Activated T-cell treated with anti-CD3 and anti-CD28 coated beads, Interleukin-2, amount 50 U/mL, for 24 hours (primary cell): ENCODE measurements around the gene TERT.

Experiments
- DNase-seq: peaks from one replicate; pipeline ENCODE4 v3.0.0-alpha.2; 2020
- H3K27ac Mint-ChIP-seq: 2 replicates; pipeline ENCODE4 v1.8.0; 2020; ENCODE audit warnings: mild to moderate bottlenecking, mixed read lengths
- H3K27me3 Mint-ChIP-seq: 2 replicates; pipeline ENCODE4 v1.8.0; 2020; ENCODE audit warnings: mixed read lengths
- H3K36me3 Mint-ChIP-seq: 2 replicates; pipeline ENCODE4 v1.8.0; 2020; ENCODE audit warnings: low read depth, mixed read lengths
- H3K4me1 Mint-ChIP-seq: 2 replicates; pipeline ENCODE4 v1.8.0; 2020; ENCODE audit warnings: low read depth, mixed read lengths
- H3K4me3 Mint-ChIP-seq: 2 replicates; pipeline ENCODE4 v1.8.0; 2020; ENCODE audit warnings: mild to moderate bottlenecking, moderate library complexity, mixed read lengths
- H3K9me3 Mint-ChIP-seq: 2 replicates; pipeline ENCODE4 v1.8.0; 2020; ENCODE audit warnings: mixed read lengths

The TERT gene

DNA sequence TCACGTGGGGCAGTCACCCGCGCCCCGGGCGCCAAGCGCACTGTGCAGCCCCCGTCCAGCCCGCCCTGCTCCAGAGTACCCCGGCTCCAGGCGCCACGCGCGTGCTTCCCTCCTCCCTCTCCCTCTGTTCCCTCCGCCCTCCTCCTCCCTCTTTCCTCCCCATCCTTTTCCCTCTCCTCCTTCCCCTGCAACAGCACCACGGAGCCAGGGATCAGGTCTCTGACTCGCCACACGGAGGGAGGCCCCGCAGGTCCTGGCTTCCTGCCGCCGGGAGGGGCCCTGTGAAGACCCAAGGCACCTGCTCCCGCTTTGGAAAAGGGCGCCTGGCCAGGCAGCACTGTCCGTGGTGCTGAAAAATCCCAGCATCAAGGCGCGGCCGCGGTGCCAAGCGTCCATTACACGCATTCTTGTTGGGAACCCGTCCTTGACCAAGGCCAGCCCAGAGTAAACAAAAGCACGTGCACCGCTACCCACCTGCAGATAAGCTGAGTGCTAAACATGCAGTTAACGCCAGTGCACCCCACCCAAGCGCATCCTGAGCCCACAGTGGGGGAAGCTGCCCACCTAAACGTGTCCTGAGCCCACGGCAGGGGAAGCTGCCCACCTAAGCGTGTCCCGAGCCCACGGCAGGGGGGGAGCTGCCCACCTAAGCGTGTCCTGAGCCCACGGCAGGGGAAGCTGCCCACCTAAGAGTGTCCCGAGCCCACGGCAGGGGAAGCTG lies 48.0 kb downstream of the TERT start:
- Mint-ChIP-seq H3K4me3 (no peak overlapping the region), H3K27ac (no peak overlapping the region), H3K9me3 (no peaks in the 10 kb centered on the region), H3K4me1 (no peaks in the 10 kb centered on the region), H3K36me3 (no peaks in the 10 kb centered on the region), H3K27me3 (peaks cover 16% of the 10 kb centered on the region)
- DNase-seq, result peak; percentile 50

DNA sequence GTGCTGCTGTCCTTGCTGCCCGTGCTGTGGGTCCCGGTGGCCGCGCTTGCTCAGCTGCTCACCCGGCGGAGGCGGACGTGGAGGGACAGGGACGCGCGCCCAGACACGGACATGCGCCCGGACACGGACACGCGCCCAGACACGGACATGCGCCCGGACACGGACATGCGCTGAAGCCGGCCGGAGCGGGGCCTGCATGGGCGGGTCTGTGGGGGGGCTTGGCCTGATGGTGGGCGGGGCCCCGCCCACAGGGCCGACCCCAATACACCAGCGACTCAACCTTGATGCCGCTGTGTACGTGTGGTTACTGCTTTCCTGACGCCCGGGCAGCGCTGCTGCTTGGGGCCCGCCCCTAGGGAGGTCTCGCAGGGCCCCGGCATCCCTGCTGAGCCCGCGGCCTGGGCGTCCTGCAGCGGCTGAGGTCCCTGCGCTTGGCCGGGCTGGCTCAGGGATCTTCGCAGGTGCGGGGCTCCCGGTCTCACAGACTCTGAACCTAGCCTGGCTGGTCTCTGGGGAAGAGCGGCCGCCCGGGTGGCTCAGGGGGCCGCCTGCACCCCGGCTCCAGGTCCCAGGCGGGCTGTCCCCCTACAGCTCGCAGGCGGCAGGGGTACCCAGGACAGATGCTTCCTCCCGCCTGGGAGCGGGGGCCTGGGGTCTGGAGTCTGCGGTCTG lies 48.8 kb downstream of the TERT start:
- Mint-ChIP-seq H3K4me3 (no peak overlapping the region), H3K36me3 (no peaks in the 10 kb centered on the region), H3K4me1 (no peaks in the 10 kb centered on the region), H3K9me3 (no peaks in the 10 kb centered on the region), H3K27ac (no peak overlapping the region), H3K27me3 (peaks cover 16% of the 10 kb centered on the region)
- no peak for DNase-seq

DNA sequence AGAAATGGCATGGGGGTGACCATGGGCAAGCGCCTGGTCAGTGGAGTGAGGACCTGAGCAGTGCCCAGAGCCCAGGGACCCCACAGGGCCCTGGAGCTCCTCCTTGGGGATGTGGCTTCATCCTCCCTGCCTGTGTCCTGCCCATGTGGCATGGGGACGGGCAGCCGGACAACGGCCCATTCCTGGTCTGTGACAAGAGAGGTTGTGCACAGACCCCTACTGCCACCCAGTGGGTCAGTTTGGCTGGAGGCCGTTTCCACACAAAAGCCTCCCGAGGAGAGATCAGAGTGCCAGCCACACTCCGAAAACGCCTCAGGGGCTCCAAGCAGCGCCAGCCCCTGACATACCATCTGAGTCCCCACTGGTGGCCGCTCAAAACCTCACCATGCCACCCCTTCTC lies 49.9 kb downstream of the TERT start:
- peaks cover 16% of the 10 kb centered on the region for H3K27me3 Mint-ChIP-seq
- H3K9me3 Mint-ChIP-seq, result no peaks in the 10 kb centered on the region
- H3K4me3 Mint-ChIP-seq, result no peak overlapping the region
- no peak for DNase-seq
- no peak overlapping the region for H3K27ac Mint-ChIP-seq
- H3K36me3 Mint-ChIP-seq, result no peaks in the 10 kb centered on the region
- no peaks in the 10 kb centered on the region for H3K4me1 Mint-ChIP-seq

DNA sequence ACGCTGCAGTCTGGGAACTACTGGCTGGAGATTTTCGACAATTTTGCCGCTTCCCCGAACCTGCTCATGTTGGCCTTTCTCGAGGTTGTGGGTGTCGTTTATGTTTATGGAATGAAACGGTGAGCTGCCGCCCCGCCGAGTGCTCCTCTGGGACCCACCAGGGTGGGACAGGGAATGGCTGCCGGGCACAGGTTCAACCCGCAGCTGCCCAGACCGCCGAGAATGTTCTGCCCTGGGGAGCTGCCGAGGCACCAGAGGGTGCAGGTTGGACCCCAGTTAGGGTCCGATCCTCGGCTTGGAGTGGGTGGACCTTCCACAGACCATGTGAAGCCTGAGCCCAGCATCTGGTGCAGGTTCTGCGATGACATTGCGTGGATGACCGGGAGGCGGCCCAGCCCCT lies 50.6 kb downstream of the TERT start:
- H3K4me3 Mint-ChIP-seq, result no peak overlapping the region
- H3K9me3 Mint-ChIP-seq, result no peaks in the 10 kb centered on the region

DNA sequence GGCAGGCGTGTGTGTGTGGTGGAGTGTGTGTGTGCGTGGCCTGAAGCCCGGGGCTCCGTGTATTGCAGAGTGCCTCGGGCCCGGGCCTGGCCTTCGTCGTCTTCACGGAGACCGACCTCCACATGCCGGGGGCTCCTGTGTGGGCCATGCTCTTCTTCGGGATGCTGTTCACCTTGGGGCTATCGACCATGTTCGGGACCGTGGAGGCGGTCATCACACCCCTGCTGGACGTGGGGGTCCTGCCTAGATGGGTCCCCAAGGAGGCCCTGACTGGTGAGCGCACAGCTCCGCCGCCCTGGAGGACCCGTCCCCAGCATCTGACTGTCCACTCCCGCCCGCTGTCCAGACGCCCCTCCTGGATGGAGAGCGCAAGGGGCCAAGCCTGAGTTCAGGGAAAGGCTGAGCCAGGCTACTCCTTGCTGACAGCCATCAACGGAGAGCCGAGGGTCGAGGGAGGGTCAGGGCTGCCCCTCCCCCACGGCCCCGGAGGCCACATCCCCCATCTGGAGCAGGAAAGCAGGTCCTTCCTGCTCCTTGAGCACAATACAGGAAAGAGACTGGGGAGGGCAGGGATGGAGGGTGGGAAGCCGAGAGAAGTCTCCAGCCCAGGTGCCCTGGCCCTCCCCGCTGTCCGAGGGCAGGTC lies 51.3 kb downstream of the TERT start:
- Mint-ChIP-seq H3K9me3 (no peaks in the 10 kb centered on the region), H3K27ac (no peak overlapping the region), H3K27me3 (peaks cover 16% of the 10 kb centered on the region), H3K36me3 (no peaks in the 10 kb centered on the region), H3K4me3 (no peak overlapping the region), H3K4me1 (no peaks in the 10 kb centered on the region)
- no peak for DNase-seq

More for the DNA sequence above, 50.6 kb downstream of the TERT start:
- no peaks in the 10 kb centered on the region for H3K4me1 Mint-ChIP-seq
- H3K36me3 Mint-ChIP-seq, result no peaks in the 10 kb centered on the region
- H3K27me3 Mint-ChIP-seq, result peaks cover 16% of the 10 kb centered on the region
- DNase-seq, result no peak
- H3K27ac Mint-ChIP-seq, result no peak overlapping the region

DNA sequence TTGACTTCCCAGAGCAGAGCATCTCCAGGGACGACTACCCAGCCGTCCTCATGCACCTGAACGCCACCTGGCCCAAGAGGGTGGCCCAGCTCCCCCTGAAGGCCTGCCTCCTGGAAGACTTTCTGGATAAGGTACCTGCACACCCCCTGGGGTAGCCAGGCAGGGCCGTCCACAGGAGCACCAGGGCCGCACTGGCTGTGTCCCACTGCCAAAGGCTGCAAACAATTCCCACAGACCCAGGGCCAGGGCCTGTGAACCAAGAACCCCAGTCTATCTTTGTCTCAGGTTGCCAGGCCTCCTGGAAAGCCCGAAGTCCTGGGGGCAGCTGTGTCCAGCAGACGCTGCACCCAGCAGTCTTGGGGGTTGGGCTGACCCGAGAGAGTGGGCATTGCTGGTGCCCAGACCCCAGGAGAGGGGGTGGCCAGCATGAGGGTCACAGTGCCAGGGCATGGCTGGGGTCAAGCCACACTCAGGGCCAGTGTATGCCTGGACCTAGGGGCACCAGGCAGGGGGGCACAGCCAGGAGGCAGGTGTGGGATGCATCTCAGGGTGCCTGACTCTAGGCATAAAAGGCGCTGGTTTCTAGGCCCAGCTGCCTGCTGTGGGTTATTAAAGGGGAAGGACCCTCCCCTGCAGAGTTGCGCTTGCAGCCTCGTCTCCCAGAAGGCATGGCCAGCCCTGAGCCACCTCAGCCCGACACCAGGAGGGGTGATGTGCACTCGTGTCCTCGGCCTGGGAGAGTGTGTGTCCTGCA lies 52.0 kb downstream of the TERT start:
- Mint-ChIP-seq H3K36me3 (no peaks in the 10 kb centered on the region), H3K4me1 (no peaks in the 10 kb centered on the region), H3K9me3 (no peaks in the 10 kb centered on the region), H3K27ac (no peak overlapping the region), H3K27me3 (peaks cover 16% of the 10 kb centered on the region), H3K4me3 (no peak overlapping the region)
- no peak for DNase-seq

DNA sequence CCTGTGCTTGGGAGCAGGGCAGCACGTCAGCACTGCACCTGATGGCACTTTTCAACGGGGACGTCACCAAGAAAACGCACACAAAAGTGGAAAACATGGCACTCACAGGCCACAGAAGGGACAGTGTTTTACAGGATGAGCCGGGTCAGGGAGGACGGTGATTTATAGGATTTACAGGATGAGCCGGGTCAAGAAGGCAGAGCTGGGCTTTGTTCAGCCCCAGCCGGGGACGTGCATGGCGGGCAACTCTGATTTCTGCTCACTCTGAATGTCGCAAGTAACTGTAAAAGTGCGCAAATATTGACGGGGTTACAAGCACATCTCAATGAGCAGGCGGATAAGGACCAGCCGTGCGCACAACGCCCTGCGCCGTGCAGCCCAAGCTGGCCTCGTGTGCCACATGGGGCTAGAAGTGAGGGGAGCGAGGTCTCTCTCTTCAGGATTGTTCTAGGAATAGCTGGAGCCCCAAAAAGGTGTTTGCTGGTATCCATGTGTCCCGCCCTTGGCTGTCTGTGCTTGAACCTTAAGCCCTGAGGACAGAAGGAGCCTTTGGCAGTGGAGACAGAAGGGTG lies 53.3 kb downstream of the TERT start:
- Mint-ChIP-seq H3K9me3 (peaks cover 1% of the 10 kb centered on the region), H3K27ac (no peak overlapping the region), H3K4me1 (no peaks in the 10 kb centered on the region), H3K27me3 (peaks cover 6% of the 10 kb centered on the region), H3K36me3 (no peaks in the 10 kb centered on the region), H3K4me3 (no peak overlapping the region)
- DNase-seq, result no peak

DNA sequence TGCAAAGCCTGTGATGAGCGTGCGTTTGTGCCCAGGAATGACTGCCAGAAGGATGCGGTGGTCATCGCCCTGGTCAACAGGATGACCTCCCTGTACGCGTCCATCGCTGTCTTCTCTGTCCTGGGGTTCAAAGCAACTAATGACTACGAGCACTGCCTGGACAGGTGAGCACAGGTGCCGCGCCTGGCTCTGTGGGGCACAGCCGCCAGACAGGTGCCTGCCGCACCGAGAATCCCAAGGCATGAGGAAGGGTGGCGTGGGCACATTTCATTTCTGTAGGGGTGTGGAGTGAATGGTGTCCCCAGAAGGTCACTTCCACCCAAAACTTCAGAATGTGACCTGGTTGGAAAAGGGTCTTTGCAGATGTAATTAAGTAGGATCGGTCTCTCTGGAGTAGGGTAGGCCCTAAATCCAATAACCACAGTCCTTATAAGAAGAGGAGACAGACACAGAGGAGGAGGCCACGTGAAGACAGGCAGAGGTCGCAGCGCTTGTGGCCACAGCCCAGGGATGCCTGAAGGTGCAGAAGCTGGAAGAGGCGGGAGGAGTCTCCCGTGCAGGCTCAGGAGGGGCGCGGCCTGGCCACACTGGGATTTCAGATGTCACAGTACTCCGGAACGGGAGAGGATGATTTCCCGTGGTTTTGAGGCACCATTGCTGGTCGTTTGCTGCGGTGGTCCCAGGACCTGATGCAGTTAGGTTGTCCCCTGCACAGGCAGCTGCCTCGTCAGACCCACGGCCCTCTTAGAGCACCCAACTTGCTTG lies 54.2 kb downstream of the TERT start:
- Mint-ChIP-seq H3K9me3 (peaks cover 9% of the 10 kb centered on the region), H3K36me3 (no peaks in the 10 kb centered on the region), H3K4me3 (no peak overlapping the region), H3K27me3 (peaks cover 6% of the 10 kb centered on the region), H3K27ac (no peak overlapping the region), H3K4me1 (no peaks in the 10 kb centered on the region)
- no peak for DNase-seq

DNA sequence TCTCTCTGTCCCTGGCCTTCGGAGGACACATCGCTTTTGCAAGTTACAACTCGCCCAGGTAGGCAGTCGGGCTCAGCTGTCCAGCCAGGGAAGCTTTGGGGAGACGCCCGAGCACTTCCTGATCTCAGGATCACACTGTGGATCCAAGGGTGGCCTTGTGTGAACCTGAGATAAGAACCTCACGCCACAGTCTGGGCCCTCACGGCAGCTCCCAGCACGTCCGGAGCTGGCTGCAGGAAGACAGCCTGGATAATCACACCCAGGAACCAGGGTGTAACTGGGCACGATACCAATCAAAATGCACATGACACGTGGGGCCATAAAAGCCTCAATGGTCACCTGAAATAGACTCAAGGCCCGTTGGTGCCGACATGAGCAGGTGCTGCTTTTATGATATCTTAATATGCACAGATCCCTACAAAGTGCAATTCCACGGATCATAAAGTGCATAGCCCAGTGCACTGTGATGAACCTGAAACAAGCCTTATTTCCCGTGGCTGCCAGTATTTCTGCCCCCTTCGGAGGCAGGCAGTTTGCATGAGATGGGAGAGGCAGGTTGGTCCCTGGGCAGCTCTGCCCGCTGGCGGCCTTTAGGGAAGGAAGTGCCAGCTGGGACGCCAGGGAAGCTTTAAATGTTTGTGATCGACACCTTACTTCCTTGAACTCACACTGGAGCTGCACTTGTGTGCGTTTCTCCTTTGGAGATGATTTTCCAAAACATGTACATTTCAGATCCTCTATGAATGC lies 55.2 kb downstream of the TERT start:
- H3K36me3 Mint-ChIP-seq, result no peaks in the 10 kb centered on the region
- no peak overlapping the region for H3K27ac Mint-ChIP-seq
- H3K4me3 Mint-ChIP-seq, result no peak overlapping the region
- no peaks in the 10 kb centered on the region for H3K27me3 Mint-ChIP-seq
- no peaks in the 10 kb centered on the region for H3K4me1 Mint-ChIP-seq
- DNase-seq, result no peak
- H3K9me3 Mint-ChIP-seq, result peaks cover 11% of the 10 kb centered on the region

DNA sequence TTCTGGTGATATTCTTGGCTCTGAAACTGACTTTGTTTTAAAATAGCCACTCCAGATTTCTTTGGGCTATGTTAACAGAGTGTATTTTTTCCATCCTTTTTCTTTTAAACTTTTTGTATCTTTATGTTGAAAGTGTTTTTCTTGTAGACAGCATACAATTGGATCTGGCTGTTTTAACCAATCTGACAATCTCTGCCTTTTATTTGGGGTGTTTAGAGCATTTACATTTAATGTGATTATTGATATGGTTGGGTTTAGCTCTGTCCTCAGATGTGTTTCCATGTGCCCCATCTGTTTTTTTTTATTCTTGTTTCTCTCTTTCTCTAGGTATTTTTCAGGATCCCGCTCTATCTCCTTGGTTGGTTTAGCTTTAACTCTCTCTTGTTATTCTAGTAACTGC lies 59.0 kb downstream of the TERT start:
- H3K4me1 Mint-ChIP-seq, result no peaks in the 10 kb centered on the region
- no peak for DNase-seq
- H3K27me3 Mint-ChIP-seq, result no peaks in the 10 kb centered on the region
- H3K27ac Mint-ChIP-seq, result no peak overlapping the region
- H3K4me3 Mint-ChIP-seq, result no peak overlapping the region
- no peaks in the 10 kb centered on the region for H3K36me3 Mint-ChIP-seq
- peaks cover 11% of the 10 kb centered on the region for H3K9me3 Mint-ChIP-seq

DNA sequence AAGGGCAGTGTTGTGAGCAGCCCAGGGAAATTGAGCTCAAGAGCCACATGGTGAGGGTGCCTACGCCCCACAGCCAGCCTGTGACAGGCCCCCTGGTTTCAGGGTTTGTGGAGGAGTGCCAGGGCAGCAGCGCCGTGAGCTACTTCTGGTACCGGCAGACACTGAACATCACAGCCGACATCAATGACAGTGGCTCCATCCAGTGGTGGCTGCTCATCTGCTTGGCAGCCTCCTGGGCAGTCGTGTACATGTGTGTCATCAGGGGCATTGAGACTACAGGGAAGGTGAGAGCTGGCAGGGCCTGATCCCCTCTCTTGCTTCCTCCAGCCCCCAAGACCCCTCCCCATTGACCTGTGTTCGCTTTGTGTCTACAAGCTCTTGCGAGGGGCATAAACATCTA lies 59.5 kb downstream of the TERT start:
- no peak overlapping the region for H3K27ac Mint-ChIP-seq
- H3K27me3 Mint-ChIP-seq, result peaks cover 2% of the 10 kb centered on the region
- H3K9me3 Mint-ChIP-seq, result peaks cover 11% of the 10 kb centered on the region
- H3K36me3 Mint-ChIP-seq, result no peaks in the 10 kb centered on the region
- H3K4me3 Mint-ChIP-seq, result no peak overlapping the region
- no peaks in the 10 kb centered on the region for H3K4me1 Mint-ChIP-seq
- DNase-seq, result no peak

DNA sequence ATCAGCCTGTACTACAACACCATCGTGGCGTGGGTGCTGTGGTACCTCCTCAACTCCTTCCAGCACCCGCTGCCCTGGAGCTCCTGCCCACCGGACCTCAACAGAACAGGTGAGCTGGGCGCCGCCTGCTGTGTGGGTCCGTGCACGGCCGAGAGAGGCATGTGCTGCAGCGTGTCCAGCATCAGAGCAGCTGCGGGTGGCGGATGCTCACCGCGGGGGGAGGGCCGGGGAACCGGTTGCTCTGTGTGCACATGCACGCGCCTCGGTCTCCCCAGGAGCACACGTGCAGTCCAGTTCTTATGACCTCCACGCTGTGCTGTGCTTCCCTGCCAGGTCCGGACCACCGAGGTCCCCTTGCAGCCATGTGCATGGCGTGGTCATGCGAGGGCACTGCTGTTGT lies 62.1 kb downstream of the TERT start:
- peaks cover 11% of the 10 kb centered on the region for H3K9me3 Mint-ChIP-seq
- H3K27me3 Mint-ChIP-seq, result peaks cover 20% of the 10 kb centered on the region
- no peak overlapping the region for H3K27ac Mint-ChIP-seq
- H3K4me1 Mint-ChIP-seq, result peaks cover 7% of the 10 kb centered on the region
- no peak overlapping the region for H3K4me3 Mint-ChIP-seq
- H3K36me3 Mint-ChIP-seq, result no peaks in the 10 kb centered on the region
- DNase-seq, result no peak

DNA sequence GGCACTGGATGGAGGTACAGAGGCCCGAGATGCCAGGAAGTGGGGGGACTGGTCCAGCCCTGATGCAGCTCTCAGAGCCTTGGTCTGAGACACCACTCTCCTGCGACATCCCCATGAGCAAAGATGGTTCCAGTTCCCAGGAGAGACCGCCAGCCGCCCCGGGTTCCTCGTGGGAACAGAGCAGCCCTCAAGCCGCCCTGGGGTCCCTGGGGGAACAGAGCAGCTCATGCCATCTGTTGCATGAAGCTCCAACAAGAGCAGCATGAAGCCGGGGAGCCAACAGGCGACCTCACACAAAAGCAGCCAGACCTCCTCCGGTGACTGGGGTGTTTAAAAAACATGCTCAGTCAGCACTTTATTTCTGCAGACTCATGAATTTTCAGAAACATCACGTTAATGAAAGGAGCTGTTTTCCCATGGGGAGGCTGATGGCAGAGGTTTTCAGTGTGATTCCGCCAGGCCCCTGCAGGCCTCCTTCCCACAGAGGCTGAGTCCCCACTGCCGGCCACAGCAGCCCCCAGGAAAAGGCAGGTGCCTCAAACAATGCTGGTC lies 63.4 kb downstream of the TERT start:
- Mint-ChIP-seq H3K36me3 (no peaks in the 10 kb centered on the region), H3K27ac (no peak overlapping the region)

More for the DNA sequence above, 63.4 kb downstream of the TERT start:
- Mint-ChIP-seq H3K9me3 (peaks cover 9% of the 10 kb centered on the region), H3K4me3 (no peak overlapping the region), H3K4me1 (peaks cover 8% of the 10 kb centered on the region), H3K27me3 (peaks cover 20% of the 10 kb centered on the region)
- no peak for DNase-seq
